K562 (cell line): ENCODE data around the gene FUT8. TPM values are rescaled to one million over a fixed set of nuclear protein-coding genes. Genes with fewer than 3 reads are reported as not detected.

Source experiments
- ATAC-seq: fragments of 200-7000 bp; cut with Tn5 transposase; 3 replicates; pipeline ENCODE4 v1.9.1; 2020; ENCODE audit warnings: moderate library complexity
- BruUV-seq: library from RNA; stranded (reverse); fragments of 400-500 nt; replicated peaks from 2 replicates; lab custom pipeline; 2021; lab: Mats Ljungman, UMichigan
- CTCF ChIA-PET: fragments of 300-600 bp; formaldehyde crosslinking; extraction: SDS; loops from one replicate; lab custom pipeline; 2021; ENCODE audit warnings: low intra/inter-chr PET ratio; lab: Yijun Ruan, JAX
- POLR2A ChIA-PET: fragments of 300-600, 350-650 bp; sonication (Branson Sonifier 250); formaldehyde crosslinking; extraction: SDS; loops from one replicate; lab custom pipeline; 2021; ENCODE audit warnings: antibody characterized with exemption, inconsistent platforms; lab: Yijun Ruan, JAX
- DNase-seq, 4 experiments: peaks; one replicate each; pipeline versions ENCODE4 v3.0.0 to v3.0.0-alpha.2; 2011 to 2018; ENCODE audit warnings: low spot score in 3 of 4, mixed read lengths in 3 of 4; ENCODE audit errors: extremely low read depth in 1 of 4
- FAIRE-seq: peaks from 2 replicates; lab custom pipeline; 2011; peaks lifted over from hg19 to GRCh38; lab: Jason Lieb, UNC
- H2AFZ ChIP-seq: 2 replicates; pipeline ENCODE4 v1.6.0; 2011; ENCODE audit warnings: low read depth, low read length, control low read depth, inconsistent platforms
- H3K27ac ChIP-seq: fragments of 200-600 bp; 3 replicates; pipeline ENCODE4 v1.8.0; 2011; ENCODE audit warnings: low read depth, mild to moderate bottlenecking, control low read depth, inconsistent platforms, low read length, moderate library complexity, mixed read lengths; ENCODE audit errors: extremely low read depth
- H3K27me3 ChIP-seq, 2 experiments: fragments of 300-600 bp in 1 of 2; 2 replicates in 1 of 2; 3 replicates in 1 of 2; pipeline versions ENCODE4 v1.6.0 to v1.8.0; 2011; ENCODE audit warnings: inconsistent platforms in 2 of 2, low read length in 2 of 2, mild to moderate bottlenecking in 1 of 2, mixed read lengths in 1 of 2, moderate library complexity in 1 of 2; ENCODE audit not compliant: control insufficient read depth in 2 of 2, insufficient read depth in 2 of 2
- H3K36me3 ChIP-seq: fragments of 300-600 bp; 3 replicates; pipeline ENCODE4 v1.8.0; 2011; ENCODE audit warnings: mild to moderate bottlenecking, low read length, inconsistent platforms; ENCODE audit not compliant: control insufficient read depth, insufficient read depth
- H3K4me1 ChIP-seq, 2 experiments: fragments of 200-600 bp in 1 of 2; replicated peaks in 1 of 2; 2 replicates in 1 of 2; 3 replicates in 1 of 2; pipeline versions ENCODE4 v1.5.1 to v1.8.0; 2011; ENCODE audit warnings: inconsistent platforms in 2 of 2, low read length in 2 of 2, mild to moderate bottlenecking in 1 of 2, mixed read lengths in 1 of 2, moderate library complexity in 1 of 2; ENCODE audit not compliant: control insufficient read depth in 2 of 2, insufficient read depth in 2 of 2
- H3K4me2 ChIP-seq: 2 replicates; pipeline ENCODE4 v1.6.1; 2011; ENCODE audit warnings: low read length, control low read depth, inconsistent platforms, mixed read lengths; ENCODE audit not compliant: insufficient read depth
- H3K4me3 ChIP-seq: fragments of 200-600 bp; sonication (generic), shearing (Covaris generic); 2 replicates; pipeline ENCODE4 v1.5.1; 2016; ENCODE audit warnings: control low read depth, inconsistent platforms
- H3K79me2 ChIP-seq: fragments of 200-600 bp; 3 replicates; pipeline ENCODE4 v1.8.0; 2011; ENCODE audit warnings: low read length, inconsistent platforms; ENCODE audit not compliant: control insufficient read depth, insufficient read depth
- H3K9ac ChIP-seq, 2 experiments: 2 replicates each; pipeline versions ENCODE4 v1.6.0 to v1.6.1; 2011; ENCODE audit warnings: low read depth in 2 of 2, low read length in 2 of 2, control low read depth in 1 of 2, inconsistent platforms in 1 of 2, mild to moderate bottlenecking in 1 of 2, mixed read lengths in 1 of 2; ENCODE audit not compliant: insufficient read depth in 1 of 2
- H3K9me1 ChIP-seq: one replicate; pipeline ENCODE4 v1.6.0; 2011; ENCODE audit warnings: inconsistent platforms, mild to moderate bottlenecking, low read length, moderate library complexity; ENCODE audit not compliant: control insufficient read depth, insufficient read depth
- H3K9me3 ChIP-seq: replicated peaks from 2 replicates; pipeline ENCODE4 v1.5.1; 2011; ENCODE audit warnings: low read depth, low read length, inconsistent platforms; ENCODE audit not compliant: control insufficient read depth, insufficient read depth
- H4K20me1 ChIP-seq: replicated peaks from 2 replicates; pipeline ENCODE4 v1.6.1; 2011; ENCODE audit warnings: low read length, inconsistent platforms, mixed read lengths; ENCODE audit not compliant: control insufficient read depth, insufficient read depth
- CEBPG ChIP-seq, 3 experiments: fragments of 200-800 bp in 1 of 3; sonication (Bioruptor generic) in 1 of 3; sonication (generic) in 1 of 3; formaldehyde crosslinking in 1 of 3; IDR thresholded peaks in 2 of 3; conservative IDR thresholded peaks in 1 of 3; 2 replicates each; pipeline versions ENCODE4 v1.6.1 to v1.8.0; 2016 to 2022; ENCODE audit warnings: missing compliant biosample characterization in 2 of 3, missing genetic modification characterization in 2 of 3, mild to moderate bottlenecking in 1 of 3, missing genetic modification reagents in 1 of 3
- CSDE1 ChIP-seq, 2 experiments: fragments of 450-650 bp; IDR thresholded peaks; 2 replicates each; pipeline ENCODE4 v1.6.1; 2016; ENCODE audit warnings: mild to moderate bottlenecking in 1 of 2
- CTBP1 ChIP-seq: fragments of 450-650 bp; IDR thresholded peaks from 2 replicates; pipeline ENCODE4 v1.6.1; 2016; ENCODE audit warnings: borderline replicate concordance
- EP300 ChIP-seq: IDR thresholded peaks from 2 replicates; pipeline ENCODE4 v1.6.1; 2012; ENCODE audit warnings: low read length, improper control_type of control experiment
- JUND ChIP-seq, 2 experiments: IDR thresholded peaks; 2 replicates in 1 of 2; 3 replicates in 1 of 2; pipeline ENCODE4 v1.6.1; 2011; ENCODE audit warnings: borderline replicate concordance in 2 of 2, low read depth in 2 of 2, low read length in 2 of 2, improper control_type of control experiment in 1 of 2, missing biosample characterization in 1 of 2, missing genetic modification characterization in 1 of 2, missing genetic modification reagents in 1 of 2
- MECOM ChIP-seq: fragments of 250-450 bp; sonication (Bioruptor Pico); IDR thresholded peaks from 2 replicates; pipeline ENCODE4 v1.8.0; 2022; ENCODE audit warnings: inconsistent platforms
- POLR2H ChIP-seq: IDR thresholded peaks from 2 replicates; pipeline ENCODE4 v1.6.1; 2016; ENCODE audit warnings: missing genetic modification characterization, low read depth, mild to moderate bottlenecking, control low read depth, missing compliant biosample characterization, moderate library complexity
- TRIM24 ChIP-seq, 2 experiments: fragments of 450-650 bp; IDR thresholded peaks; 2 replicates each; pipeline ENCODE4 v1.6.1; 2016
- ZNF175 ChIP-seq: fragments of 200-800 bp; sonication (Bioruptor generic); IDR thresholded peaks from 2 replicates; pipeline ENCODE4 v1.6.1; 2016; ENCODE audit warnings: low read depth, mild to moderate bottlenecking, missing genetic modification characterization, missing compliant biosample characterization
- WGBS: fragments of 100-300 bp; shearing (Covaris generic); methylation state at CpG from one replicate; pipeline ENCODE4 v1.1.6; 2016; ENCODE audit warnings: low coverage, mixed read lengths; ENCODE audit not compliant: insufficient coverage; ENCODE audit errors: missing lambda C conversion rate; 5-methylcytosine and 5-hydroxymethylcytosine counted together
- in situ Hi-C: fragments of 300-500 bp; cut with MboI; formaldehyde crosslinking; loops from 4 replicates; pipeline ENCODE4 v1.15.0; 2018; ENCODE audit warnings: inconsistent platforms, mixed read lengths
- intact Hi-C: fragments of 100-400 bp; cut with micrococcal nuclease; formaldehyde crosslinking; loops from 2 replicates; pipeline ENCODE4 v1.14.2; 2022
- polyA plus RNA-seq, 8 experiments: library from polyadenylated mRNA; depleted of rRNA in 4 of 8; stranded (reverse) in 5 of 8; unstranded in 3 of 8; fragments of >200 nt; fragmentation: Nextera tagmentation in 2 of 8; fragmentation: Illumina TruSeq in 1 of 8; extraction: Ambion mirVana in 2 of 8; extraction: Trizol in 1 of 8; gene quantifications; 2 replicates each; pipeline versions ENCODE4 v1.2.1 to v1.2.3, GENCODE V29; 2011 to 2014; ENCODE audit warnings: inconsistent platforms in 1 of 8, missing spikeins in 1 of 8
- total RNA-seq, 7 experiments: library from RNA; depleted of rRNA in 6 of 7; stranded (reverse); fragments of >200 nt in 6 of 7; fragmentation: Illumina TruSeq in 2 of 7; extraction: Trizol in 2 of 7; gene quantifications; 2 replicates each; pipeline versions ENCODE4 v1.2.1 to v1.2.3, GENCODE V29; 2011 to 2021; ENCODE audit warnings: low replicate concordance in 1 of 7
- TF ChIP-seq, protein P1 (sequence below), 2 experiments: fragments of 450-650 bp in 1 of 2; sonication (generic) in 1 of 2; formaldehyde crosslinking in 1 of 2; IDR thresholded peaks in 1 of 2; conservative IDR thresholded peaks in 1 of 2; 2 replicates each; pipeline versions ENCODE4 v1.6.1 to v1.8.1; 2016 to 2023; ENCODE audit warnings: mild to moderate bottlenecking in 2 of 2, moderate library complexity in 2 of 2, inconsistent platforms in 1 of 2, missing genetic modification reagents in 1 of 2
- TF ChIP-seq, protein P2 (sequence below): fragments of 250-450 bp; sonication (Bioruptor Pico); IDR thresholded peaks from 2 replicates; pipeline ENCODE4 v1.4.0; 2020
- TF ChIP-seq, protein P3 (sequence below): fragments of 450-650 bp; formaldehyde crosslinking; IDR thresholded peaks from 2 replicates; pipeline ENCODE4 v1.4.0; 2022; ENCODE audit warnings: mild to moderate bottlenecking, moderate library complexity

FUT8 gene
- total and polyA plus RNA-seq, 9 of the 15 experiments (the other 6 are each of a cell fraction or from before 2014, with no cell fraction given): 4.1 to 15.2 (median 7.8) TPM

DNA sequence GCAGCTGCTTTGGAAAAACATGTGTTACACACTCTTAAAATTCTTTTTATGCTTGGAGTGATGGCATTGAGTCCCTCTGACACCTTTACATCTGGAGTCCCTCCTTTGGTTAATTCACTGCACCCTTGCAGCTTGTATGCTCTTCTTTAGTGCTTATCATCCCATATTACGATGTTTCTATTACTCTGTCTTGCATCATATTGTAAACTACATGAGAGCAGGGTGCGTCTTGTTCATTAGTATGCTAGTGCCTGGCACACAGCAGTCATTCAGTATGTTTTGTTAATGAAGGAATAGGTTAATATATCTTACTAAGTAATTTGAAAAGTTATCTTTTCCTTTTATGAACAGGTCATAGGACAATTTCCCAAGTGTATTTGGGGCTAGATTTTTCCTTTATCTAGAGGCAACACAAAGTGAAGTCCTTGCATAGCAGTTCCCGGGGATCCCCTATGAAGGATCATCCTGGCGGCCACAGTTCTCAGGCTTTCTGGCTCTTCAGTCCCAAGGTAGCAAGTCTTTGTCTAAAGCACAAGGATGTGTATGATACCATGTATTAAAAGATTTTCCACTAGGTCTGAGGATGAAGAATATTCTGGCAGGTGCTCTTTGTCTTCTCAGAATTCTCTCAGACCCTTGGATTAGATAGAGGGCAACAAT is 363.8 kb downstream of the FUT8 start:
- BruUV-seq: no TSS peak
- Histone ChIP-seq H3K79me2 (no peaks in the 10 kb centered on the region), H3K9me1 (no peaks in the 10 kb centered on the region), H3K27me3 (no peaks in the 10 kb centered on the region), H3K36me3 (no peaks in the 10 kb centered on the region), H3K4me2 (no peak overlapping the region), H3K4me1 (0 out of 5 replicates have a peak, but pooled peaks cover 0 to 4% of the 10 kb centered on the region in 2 experiments), H4K20me1 (no peaks in the 10 kb centered on the region), H3K9ac (no peak overlapping the region), H3K4me3 (no peak overlapping the region), H2AFZ (no peak overlapping the region), H3K9me3 (no peaks in the 10 kb centered on the region), H3K27ac (no peak overlapping the region)
- intact Hi-C loops: no loop called here
- DNase-seq: no peak
- FAIRE-seq: no peak
- in situ Hi-C loops: no loop called here
- ATAC-seq: peak; percentile 74
- ChIA-PET POLR2A (no interaction called here), CTCF (no interaction called here)
- WGBS: 0% methylated on average over 4 of the region's 4 CpGs
- TF ChIP-seq TRIM24 (IDR thresholded peaks at IDR 0.05) (peak; percentile 15 to 62; a peak in 2 of 4 replicates), ZNF175 (CRISPR knock-in tag) (peak; percentile 53), EP300 (peak; percentile 9; the same call in 1 of the 2 replicates), POLR2H (tag) (peak; percentile 43; the same call in 1 of the 2 replicates), JUND (IDR thresholded peaks at IDR 0.05; ENCODE audit: borderline replicate concordance, low read depth, low read length) (0 out of 2 replicates have a peak, but pooled peaks have one; percentile 23), JUND (tag; IDR thresholded peaks at IDR 0.05; ENCODE audit: borderline replicate concordance, low read depth, low read length) (no peak), CSDE1 (IDR thresholded peaks at IDR 0.05) (no peak), MECOM (CRISPR knock-in tag) (peak; percentile 26; the same call in 1 of the 2 replicates), CEBPG (CRISPR knock-in tag; IDR thresholded peaks at IDR 0.05) (peak; percentile 62), CEBPG (tag; conservative IDR thresholded peaks at IDR 0.05 in 1 of 2, IDR thresholded peaks at IDR 0.05 in 1 of 2) (peak; percentile 22 to 91; a peak in 3 of 4 replicates), CTBP1 (peak; percentile 18; the same call in 1 of the 2 replicates)
- TF ChIP-seq, protein P1, sequence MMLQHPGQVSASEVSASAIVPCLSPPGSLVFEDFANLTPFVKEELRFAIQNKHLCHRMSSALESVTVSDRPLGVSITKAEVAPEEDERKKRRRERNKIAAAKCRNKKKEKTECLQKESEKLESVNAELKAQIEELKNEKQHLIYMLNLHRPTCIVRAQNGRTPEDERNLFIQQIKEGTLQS (IDR thresholded peaks at IDR 0.05): peak; percentile 66; the same call in 1 of the 2 replicates
- TF ChIP-seq, protein P1 (CRISPR knock-in tag; conservative IDR thresholded peaks at IDR 0.05): no peak
- TF ChIP-seq, protein P2, sequence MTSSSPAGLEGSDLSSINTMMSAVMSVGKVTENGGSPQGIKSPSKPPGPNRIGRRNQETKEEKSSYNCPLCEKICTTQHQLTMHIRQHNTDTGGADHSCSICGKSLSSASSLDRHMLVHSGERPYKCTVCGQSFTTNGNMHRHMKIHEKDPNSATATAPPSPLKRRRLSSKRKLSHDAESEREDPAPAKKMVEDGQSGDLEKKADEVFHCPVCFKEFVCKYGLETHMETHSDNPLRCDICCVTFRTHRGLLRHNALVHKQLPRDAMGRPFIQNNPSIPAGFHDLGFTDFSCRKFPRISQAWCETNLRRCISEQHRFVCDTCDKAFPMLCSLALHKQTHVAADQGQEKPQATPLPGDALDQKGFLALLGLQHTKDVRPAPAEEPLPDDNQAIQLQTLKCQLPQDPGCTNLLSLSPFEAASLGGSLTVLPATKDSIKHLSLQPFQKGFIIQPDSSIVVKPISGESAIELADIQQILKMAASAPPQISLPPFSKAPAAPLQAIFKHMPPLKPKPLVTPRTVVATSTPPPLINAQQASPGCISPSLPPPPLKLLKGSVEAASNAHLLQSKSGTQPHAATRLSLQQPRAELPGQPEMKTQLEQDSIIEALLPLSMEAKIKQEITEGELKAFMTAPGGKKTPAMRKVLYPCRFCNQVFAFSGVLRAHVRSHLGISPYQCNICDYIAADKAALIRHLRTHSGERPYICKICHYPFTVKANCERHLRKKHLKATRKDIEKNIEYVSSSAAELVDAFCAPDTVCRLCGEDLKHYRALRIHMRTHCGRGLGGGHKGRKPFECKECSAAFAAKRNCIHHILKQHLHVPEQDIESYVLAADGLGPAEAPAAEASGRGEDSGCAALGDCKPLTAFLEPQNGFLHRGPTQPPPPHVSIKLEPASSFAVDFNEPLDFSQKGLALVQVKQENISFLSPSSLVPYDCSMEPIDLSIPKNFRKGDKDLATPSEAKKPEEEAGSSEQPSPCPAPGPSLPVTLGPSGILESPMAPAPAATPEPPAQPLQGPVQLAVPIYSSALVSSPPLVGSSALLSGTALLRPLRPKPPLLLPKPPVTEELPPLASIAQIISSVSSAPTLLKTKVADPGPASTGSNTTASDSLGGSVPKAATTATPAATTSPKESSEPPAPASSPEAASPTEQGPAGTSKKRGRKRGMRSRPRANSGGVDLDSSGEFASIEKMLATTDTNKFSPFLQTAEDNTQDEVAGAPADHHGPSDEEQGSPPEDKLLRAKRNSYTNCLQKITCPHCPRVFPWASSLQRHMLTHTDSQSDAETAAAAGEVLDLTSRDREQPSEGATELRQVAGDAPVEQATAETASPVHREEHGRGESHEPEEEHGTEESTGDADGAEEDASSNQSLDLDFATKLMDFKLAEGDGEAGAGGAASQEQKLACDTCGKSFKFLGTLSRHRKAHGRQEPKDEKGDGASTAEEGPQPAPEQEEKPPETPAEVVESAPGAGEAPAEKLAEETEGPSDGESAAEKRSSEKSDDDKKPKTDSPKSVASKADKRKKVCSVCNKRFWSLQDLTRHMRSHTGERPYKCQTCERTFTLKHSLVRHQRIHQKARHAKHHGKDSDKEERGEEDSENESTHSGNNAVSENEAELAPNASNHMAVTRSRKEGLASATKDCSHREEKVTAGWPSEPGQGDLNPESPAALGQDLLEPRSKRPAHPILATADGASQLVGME: no peak
- TF ChIP-seq, protein P3, sequence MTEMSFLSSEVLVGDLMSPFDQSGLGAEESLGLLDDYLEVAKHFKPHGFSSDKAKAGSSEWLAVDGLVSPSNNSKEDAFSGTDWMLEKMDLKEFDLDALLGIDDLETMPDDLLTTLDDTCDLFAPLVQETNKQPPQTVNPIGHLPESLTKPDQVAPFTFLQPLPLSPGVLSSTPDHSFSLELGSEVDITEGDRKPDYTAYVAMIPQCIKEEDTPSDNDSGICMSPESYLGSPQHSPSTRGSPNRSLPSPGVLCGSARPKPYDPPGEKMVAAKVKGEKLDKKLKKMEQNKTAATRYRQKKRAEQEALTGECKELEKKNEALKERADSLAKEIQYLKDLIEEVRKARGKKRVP: peak; percentile 83
